Right renal cortex interstitium (tissue), 3 donors: Measurements from ENCODE around the gene DCX. TPM values are rescaled to one million over a fixed set of nuclear protein-coding genes. Genes with fewer than 3 reads are reported as not detected.

ENCODE experiments used
- polyA plus RNA-seq, 3 donors: library from polyadenylated mRNA; unstranded; fragments of 120-200 nt; gene quantifications; one replicate each; pipeline ENCODE4 v1.2.1, GENCODE V29; 2013; ENCODE audit not compliant: insufficient read length in 3 of 3

Gene DCX
- polyA plus RNA-seq, 3 donors = 1.8 to 2.8 (median 1.8) TPM

Other genes starting within 250 kb of the DCX start
- 10 to 100 TPM; 24.2 to 27.6 (median 25.8) TPM for gene CAPN6, start 141.7 kb downstream of the DCX start, polyA plus RNA-seq
- under 1 TPM in 1 of 3 donors, not detected in 2; 0.03 TPM for gene SERTM2, start 99.5 kb upstream of the DCX start, polyA plus RNA-seq